Tibial artery (tissue), 4 donors: Measurements from ENCODE around the gene PLA2G4B.
A peak's percentile ranks its signal among the peaks of the same experiment; 100 is the strongest.

Experiments
- DNase-seq, 2 donors: peaks; one replicate each; pipeline ENCODE4 v3.0.0-alpha.2; 2019
- H3K27ac ChIP-seq, 2 donors: fragments of 200-600 bp; sonication (generic) in 1 of 2; 1 replicate in 1 of 2; 2 replicates in 1 of 2; pipeline ENCODE4 v1.5.1; 2018 to 2019; ENCODE audit warnings: mild to moderate bottlenecking in 1 of 2
- H3K27me3 ChIP-seq, 2 donors: fragments of 200-600 bp; sonication (generic) in 1 of 2; one replicate each; pipeline versions ENCODE4 v1.5.1 to v1.6.0; 2016 to 2019
- H3K36me3 ChIP-seq, 3 donors: fragments of 200-600 bp; sonication (generic) in 2 of 3; one replicate each; pipeline ENCODE4 v1.5.1; 2016 to 2019; ENCODE audit warnings: mild to moderate bottlenecking in 2 of 3
- H3K4me1 ChIP-seq, 4 donors: fragments of 200-600 bp; sonication (generic) in 2 of 4; 1 replicate in 3 of 4; 2 replicates in 1 of 4; pipeline ENCODE4 v1.5.1; 2016 to 2019
- H3K4me3 ChIP-seq, 2 donors: fragments of 200-600 bp; sonication (generic) in 1 of 2; 1 replicate in 1 of 2; 2 replicates in 1 of 2; pipeline ENCODE4 v1.5.1; 2018 to 2019; ENCODE audit warnings: mild to moderate bottlenecking in 2 of 2
- H3K9me3 ChIP-seq, 3 donors: fragments of 200-600 bp; sonication (generic) in 1 of 3; one replicate each; pipeline ENCODE4 v1.5.1; 2016 to 2019
- CTCF ChIP-seq, 2 experiments: fragments of 200-600 bp in 1 of 2; fragments of 450-650 bp in 1 of 2; IDR thresholded peaks; one replicate each; pipeline ENCODE4 v1.5.1; 2017 to 2019; ENCODE audit warnings: antibody characterized with exemption in 2 of 2, mild to moderate bottlenecking in 1 of 2, moderate library complexity in 1 of 2
- intact Hi-C: fragments of 100-400 bp; cut with DNase I; formaldehyde crosslinking; loops from one replicate; pipeline ENCODE4 v1.15.0; 2023; ENCODE audit warnings: low total_unique reads

The PLA2G4B gene

GRCh38 chr15:41804916-41805666 is 33.6 kb upstream of the PLA2G4B start:
- Histone ChIP-seq H3K36me3 (peaks cover 5 to 22% (median 9%) of the 10 kb centered on the region in 3 donors), H3K4me1 (peaks cover 0 to 21% (median 6%) of the 10 kb centered on the region in 4 donors), H3K27ac (peak overlapping the region; percentile 18 to 31), H3K4me3 (no peak overlapping the region), H3K9me3 (no peaks in the 10 kb centered on the region), H3K27me3 (no peaks in the 10 kb centered on the region)
- intact Hi-C loops: no loop called here
- no peak for TF ChIP-seq CTCF (IDR thresholded peaks at IDR 0.05)
- no peak for DNase-seq

- Histone ChIP-seq H3K4me3 (no peak overlapping the region), H3K4me1 (peaks cover 0 to 21% (median 6%) of the 10 kb centered on the region in 4 donors), H3K27ac (no peak overlapping the region), H3K9me3 (no peaks in the 10 kb centered on the region), H3K36me3 (peaks cover 0 to 16% (median 2%) of the 10 kb centered on the region in 3 donors), H3K27me3 (no peaks in the 10 kb centered on the region)
- intact Hi-C loops: loop anchor here (2.0 kb wide), 1 partner anchor 33 kb away; no protein-coding TSS in a partner anchor
- no peak for DNase-seq
- no peak for TF ChIP-seq CTCF (IDR thresholded peaks at IDR 0.05)
Measured at GRCh38 chr15:41805711-41806110, 32.9 kb upstream of the PLA2G4B start.

- no peaks in the 10 kb centered on the region for H3K9me3 ChIP-seq
- H3K4me3 ChIP-seq: no peak overlapping the region
- DNase-seq: no peak
- peaks cover 0 to 21% (median 6%) of the 10 kb centered on the region in 4 donors for H3K4me1 ChIP-seq
- H3K27me3 ChIP-seq: no peaks in the 10 kb centered on the region
- TF ChIP-seq CTCF (IDR thresholded peaks at IDR 0.05): no peak
- intact Hi-C loops: loop anchor here (2.0 kb wide), 1 partner anchor 34 kb away; no protein-coding TSS in a partner anchor
- no peak overlapping the region for H3K27ac ChIP-seq
- peaks cover 0 to 10% (median 0%) of the 10 kb centered on the region in 3 donors for H3K36me3 ChIP-seq
Measured at GRCh38 chr15:41806291-41807181, 32.1 kb upstream of the PLA2G4B start.

GRCh38 chr15:41809121-41809520 is 29.5 kb upstream of the PLA2G4B start:
- no peak overlapping the region for H3K4me3 ChIP-seq
- peaks cover 10 to 33% (median 20%) of the 10 kb centered on the region in 3 donors for H3K36me3 ChIP-seq
- DNase-seq: no peak
- H3K9me3 ChIP-seq: no peaks in the 10 kb centered on the region
- TF ChIP-seq CTCF (IDR thresholded peaks at IDR 0.05): no peak
- H3K27ac ChIP-seq: no peak overlapping the region
- no peaks in the 10 kb centered on the region for H3K27me3 ChIP-seq
- intact Hi-C loops: no loop called here
- peaks cover 0 to 18% (median 6%) of the 10 kb centered on the region in 4 donors for H3K4me1 ChIP-seq

- DNase-seq: no peak
- Histone ChIP-seq H3K4me1 (peaks cover 0 to 13% (median 5%) of the 10 kb centered on the region in 4 donors), H3K9me3 (no peaks in the 10 kb centered on the region), H3K4me3 (no peak overlapping the region), H3K27me3 (no peaks in the 10 kb centered on the region), H3K36me3 (peaks cover 10 to 34% (median 20%) of the 10 kb centered on the region in 3 donors), H3K27ac (no peak overlapping the region)
- TF ChIP-seq CTCF (IDR thresholded peaks at IDR 0.05): no peak
- intact Hi-C loops: loop anchor here (10.0 kb wide), 1 partner anchor 215 kb away; no protein-coding TSS in a partner anchor
Measured at GRCh38 chr15:41809526-41810220, 29.0 kb upstream of the PLA2G4B start.
